Activated CD8-positive, alpha-beta memory T cell treated with anti-CD3 and anti-CD28 coated beads for 48 hours (primary cell): Measurements from ENCODE around the gene SCFD2.

Source experiments
- DNase-seq, 3 experiments: peaks; one replicate each; pipeline ENCODE4 v3.0.0-alpha.2; 2020; ENCODE audit warnings: low read depth in 2 of 3, low spot score in 2 of 3

The SCFD2 gene

DNA sequence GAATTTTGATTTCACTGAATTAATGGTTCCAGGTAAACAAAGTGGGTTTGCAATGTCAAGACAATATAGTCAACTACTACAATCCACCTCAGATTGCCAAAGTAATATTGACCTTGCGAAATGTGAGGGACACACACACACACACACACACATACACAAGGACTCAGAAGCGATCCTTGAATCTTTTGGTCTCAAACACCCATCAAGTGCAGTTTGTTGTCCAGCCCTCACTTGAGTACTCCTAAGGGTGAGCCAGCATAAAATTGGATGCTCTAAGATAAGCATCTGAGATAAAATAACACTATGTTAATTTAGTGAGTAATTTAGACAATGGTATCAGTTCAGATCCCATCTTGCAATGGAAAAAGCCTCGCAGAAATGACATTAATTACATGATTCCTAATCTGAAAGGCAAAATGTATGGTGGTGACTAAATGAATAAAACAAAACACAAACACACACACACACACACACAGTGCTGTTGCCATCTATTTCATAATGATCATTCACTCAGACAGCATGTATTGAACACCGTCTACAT lies 401.2 kb downstream of the SCFD2 start:
- DNase-seq, result no peak

- no peak for DNase-seq
These were observed 401.9 kb downstream of the SCFD2 start for GRCh38 chr4:52964011-52964410.

GRCh38 chr4:52962721-52963120 lies 403.1 kb downstream of the SCFD2 start:
- no peak for DNase-seq

- no peak for DNase-seq
These were observed 404.0 kb downstream of the SCFD2 start for GRCh38 chr4:52961666-52962412.

DNA sequence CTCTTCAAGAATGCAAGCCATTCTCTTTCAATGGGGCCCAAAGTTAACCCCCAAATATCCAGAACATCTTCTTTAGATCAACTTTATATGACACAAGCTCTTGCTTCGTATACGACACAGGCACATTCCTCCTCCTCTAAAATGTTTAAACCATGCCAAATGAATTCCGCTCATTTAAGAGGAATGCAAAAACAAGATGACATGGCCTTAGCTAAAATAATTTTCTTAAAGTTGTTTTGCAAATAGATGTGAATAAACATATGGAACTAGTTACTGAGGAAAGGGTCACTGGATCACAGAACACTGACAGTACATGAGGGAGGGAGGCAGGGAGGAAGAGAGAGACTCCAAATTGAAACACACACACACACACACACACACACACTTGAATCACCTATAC lies 406.3 kb downstream of the SCFD2 start:
- no peak for DNase-seq

DNA sequence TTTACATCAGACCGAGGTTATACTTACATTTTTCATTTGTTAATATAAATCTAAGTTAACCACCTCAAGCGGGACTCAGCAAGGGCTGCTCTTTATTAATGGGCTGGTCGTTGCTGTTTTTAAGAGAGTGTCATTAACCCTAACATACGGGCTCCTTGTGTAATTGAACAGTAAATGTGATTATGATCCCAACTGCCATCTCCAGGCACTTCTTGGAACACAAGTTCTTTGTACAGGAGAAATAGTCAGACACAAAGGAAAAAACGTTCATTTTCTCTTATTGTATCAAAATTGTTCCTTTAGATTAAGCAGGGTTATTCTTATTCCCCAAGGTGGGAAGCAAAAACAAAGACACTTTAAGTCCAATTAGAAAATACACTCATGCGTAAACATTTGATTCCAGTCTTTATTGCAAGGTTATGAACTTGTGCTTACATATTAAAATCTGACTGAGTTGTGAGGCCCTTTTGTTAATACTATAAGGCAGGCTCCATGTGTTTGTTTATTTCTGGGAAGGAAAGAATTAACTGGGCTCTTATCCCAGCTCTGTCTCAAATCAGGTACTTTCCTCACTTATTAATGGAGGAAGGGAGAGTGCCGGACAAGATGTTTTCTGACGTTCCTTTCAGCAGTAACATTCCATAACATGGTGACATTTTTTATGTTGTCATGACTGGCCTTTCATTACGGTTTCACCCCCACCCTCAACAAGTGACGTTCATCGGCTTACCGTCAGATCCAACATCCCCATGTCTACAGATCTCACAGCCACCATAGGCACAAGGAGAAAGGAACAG lies 407.8 kb downstream of the SCFD2 start:
- DNase-seq, result no peak

DNA sequence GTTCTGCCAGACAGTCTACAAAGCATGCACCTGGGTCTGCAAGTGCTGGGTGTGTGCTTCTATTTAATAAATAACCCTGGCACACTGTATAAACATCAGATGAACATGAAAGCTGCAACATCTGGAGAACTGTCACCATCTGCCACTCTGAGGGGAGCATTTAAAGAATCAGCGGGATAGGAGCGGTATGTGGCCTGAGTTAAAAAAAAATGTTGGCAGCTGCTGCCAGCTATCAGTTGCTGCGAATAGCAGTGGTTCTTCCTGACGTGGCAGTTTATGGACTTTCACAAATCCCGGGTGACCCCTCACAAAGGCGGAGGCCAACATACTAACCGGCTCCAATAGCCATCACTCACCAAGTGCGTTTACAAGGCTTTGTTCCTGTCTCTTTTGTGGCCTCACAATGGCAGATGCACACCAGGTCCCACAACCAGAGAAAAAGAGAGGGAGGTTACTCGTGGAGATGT lies 408.6 kb downstream of the SCFD2 start:
- DNase-seq, result no peak

DNA sequence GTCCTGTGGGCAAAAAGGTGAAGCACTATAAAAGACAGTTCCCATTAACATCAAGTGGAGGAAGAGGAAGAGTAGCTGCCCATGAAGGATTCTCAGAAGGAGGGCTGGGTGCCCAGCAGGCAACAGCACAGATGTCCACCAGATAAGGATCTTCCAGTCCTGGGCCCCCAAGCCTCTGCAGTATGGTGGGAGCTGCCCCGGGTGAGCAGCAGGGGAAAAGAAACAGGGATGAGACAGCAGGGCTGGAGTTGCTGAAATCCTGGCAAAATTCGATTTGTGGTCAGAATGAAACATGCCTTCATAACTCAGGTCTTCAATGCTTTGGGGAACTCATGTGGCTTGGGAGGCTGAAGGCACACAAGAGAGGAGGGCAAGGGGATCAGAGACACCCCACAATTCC lies 409.2 kb downstream of the SCFD2 start:
- no peak for DNase-seq

DNA sequence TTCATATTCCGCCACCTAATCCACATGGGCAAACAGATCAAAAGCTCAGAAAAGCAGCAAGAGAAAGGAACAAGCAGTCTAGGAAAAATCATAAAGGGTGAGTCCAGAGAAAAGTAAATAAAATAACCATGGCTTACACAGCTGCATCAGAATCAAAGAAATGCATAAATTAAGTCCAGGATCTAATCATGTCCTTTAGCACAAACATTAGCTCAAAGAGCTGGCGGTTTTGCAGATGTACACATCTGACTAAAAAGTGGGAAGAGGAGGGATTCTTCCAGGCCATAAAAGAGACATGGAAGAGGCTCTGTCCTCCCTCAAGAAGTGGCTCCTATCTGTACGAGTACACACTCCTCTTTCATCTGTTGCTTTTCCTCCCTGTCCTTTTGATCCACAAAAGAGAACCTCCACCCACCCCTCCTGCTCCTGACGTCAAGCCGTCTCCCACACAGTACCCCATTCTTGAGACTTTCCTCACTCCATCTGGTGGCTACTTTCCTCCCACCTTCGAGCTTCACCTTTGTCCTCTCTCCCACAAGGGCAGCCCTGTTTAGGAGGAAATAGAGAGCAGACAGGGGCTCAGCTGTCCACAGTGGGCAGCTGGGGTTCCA lies 411.2 kb downstream of the SCFD2 start:
- no peak for DNase-seq

GRCh38 chr4:52952540-52952939 lies 413.3 kb downstream of the SCFD2 start:
- DNase-seq, result no peak

DNA sequence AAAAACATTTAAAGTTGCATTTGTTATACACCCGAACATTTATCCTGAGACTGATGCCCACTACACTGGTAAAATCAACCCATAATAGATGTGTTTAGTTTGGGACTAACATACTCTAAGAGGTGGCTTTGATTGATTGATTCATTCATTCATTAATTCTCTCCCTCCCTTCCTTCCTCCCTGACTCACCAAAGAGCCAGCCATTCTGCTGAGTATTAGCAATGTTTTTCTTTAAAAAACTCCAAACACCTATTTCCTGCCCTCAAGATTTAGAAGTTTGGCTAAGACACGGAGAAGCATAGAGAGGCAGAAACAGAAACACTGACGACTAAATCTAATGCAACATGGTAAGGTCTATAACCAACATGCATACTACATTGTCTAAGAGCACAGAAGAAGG lies 414.8 kb downstream of the SCFD2 start:
- no peak for DNase-seq

GRCh38 chr4:52950226-52950625 lies 415.6 kb downstream of the SCFD2 start:
- no peak for DNase-seq

- no peak for DNase-seq
These were observed 416.5 kb downstream of the SCFD2 start for GRCh38 chr4:52949336-52949735.

- DNase-seq, result no peak
These were observed 417.8 kb downstream of the SCFD2 start for GRCh38 chr4:52948057-52948423.

- no peak for DNase-seq
These were observed 418.3 kb downstream of the SCFD2 start for GRCh38 chr4:52947401-52948056.

DNA sequence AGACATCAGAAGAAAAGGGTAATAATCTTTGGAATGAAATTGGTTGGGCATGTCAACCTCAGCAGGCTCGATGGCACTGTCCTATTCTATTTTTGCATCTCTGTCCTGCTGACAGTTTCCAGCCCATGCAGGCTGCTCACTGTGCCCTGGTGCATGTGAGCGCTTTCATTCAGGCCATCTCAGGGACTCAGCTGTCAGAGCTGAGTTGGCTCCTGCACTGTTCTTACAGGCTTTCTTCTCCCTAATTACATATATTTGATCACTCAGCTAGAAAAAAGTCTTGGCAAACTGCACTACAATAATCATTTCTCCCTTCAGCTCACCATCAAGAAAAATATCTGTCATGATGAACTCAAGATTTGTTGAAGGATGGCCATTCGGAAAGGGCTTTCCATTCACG lies 419.0 kb downstream of the SCFD2 start:
- no peak for DNase-seq

- DNase-seq, result no peak
These were observed 419.9 kb downstream of the SCFD2 start for GRCh38 chr4:52945982-52946381.

GRCh38 chr4:52945326-52945898 lies 420.4 kb downstream of the SCFD2 start:
- DNase-seq, result no peak

DNA sequence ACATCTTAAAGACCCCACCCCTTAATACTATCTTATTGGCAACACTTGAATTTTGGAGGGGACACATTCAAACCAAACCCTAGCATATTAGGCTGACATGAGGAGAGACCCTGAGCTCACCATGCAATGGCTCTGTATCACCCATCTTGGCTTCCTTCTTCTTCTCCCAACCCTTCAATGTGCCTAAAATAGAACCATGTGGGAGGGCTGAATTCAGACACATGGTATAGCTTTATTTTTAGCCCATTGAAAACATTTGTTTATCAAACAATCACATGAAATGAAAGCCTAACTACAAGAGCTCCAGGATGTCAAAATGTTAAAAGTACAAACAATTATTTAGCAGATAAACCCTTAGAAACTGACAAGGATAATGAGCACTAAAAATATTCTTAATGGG lies 422.2 kb downstream of the SCFD2 start:
- DNase-seq, result no peak

- DNase-seq, result no peak
These were observed 422.9 kb downstream of the SCFD2 start for GRCh38 chr4:52942936-52943335.

DNA sequence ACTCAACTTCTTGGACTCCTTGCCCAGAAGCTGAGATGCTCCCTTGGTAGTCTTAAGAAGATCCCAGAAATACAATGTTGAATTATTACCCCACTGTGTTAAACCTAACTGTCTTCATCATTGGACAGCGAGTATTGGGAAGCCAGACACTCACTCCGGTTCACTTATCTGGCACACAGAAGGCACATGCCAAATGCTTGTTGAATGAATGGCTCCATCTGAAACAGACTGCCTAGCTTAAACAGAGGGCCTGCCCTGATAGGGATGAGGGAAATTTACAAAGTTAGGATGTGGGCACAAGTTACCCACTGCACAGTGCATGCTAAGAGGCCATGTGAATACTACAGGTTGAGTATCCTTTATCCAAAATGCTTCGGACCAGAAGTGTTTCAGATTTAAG lies 424.4 kb downstream of the SCFD2 start:
- no peak for DNase-seq
